Measurements from ENCODE around the gene BMAL2. TPM values are rescaled to one million over a fixed set of nuclear protein-coding genes. Genes with fewer than 3 reads are reported as not detected.
A peak's percentile ranks its signal among the peaks of the same experiment; 100 is the strongest.

The BMAL2 gene
- polyA plus RNA-seq, 1 donor from 2014 or later: 2.1 TPM

- Mint-ChIP-seq H3K4me3 (peak overlapping the region in 1 of 4 donors; percentile 60), H3K27ac (no peak overlapping the region), H3K4me1 (peaks cover 0 to 7% (median 0%) of the 10 kb centered on the region in 3 donors), H3K9me3 (no peaks in the 10 kb centered on the region), H3K27me3 (no peaks in the 10 kb centered on the region), H3K36me3 (peaks cover 11% of the 10 kb centered on the region)
Observed at GRCh38 chr12:27303139-27304111, 29.2 kb upstream of the BMAL2 start.

- Mint-ChIP-seq H3K27me3 (no peaks in the 10 kb centered on the region), H3K36me3 (peaks cover 4% of the 10 kb centered on the region), H3K4me1 (peaks cover 0 to 5% (median 0%) of the 10 kb centered on the region in 3 donors), H3K27ac (no peak overlapping the region), H3K4me3 (no peak overlapping the region), H3K9me3 (no peaks in the 10 kb centered on the region)
Observed at GRCh38 chr12:27304856-27305255, 27.8 kb upstream of the BMAL2 start.

- Mint-ChIP-seq H3K27me3 (no peaks in the 10 kb centered on the region), H3K36me3 (peaks cover 6% of the 10 kb centered on the region), H3K27ac (no peak overlapping the region), H3K4me1 (peaks cover 0 to 7% (median 0%) of the 10 kb centered on the region in 3 donors), H3K9me3 (no peaks in the 10 kb centered on the region), H3K4me3 (no peak overlapping the region)
Observed at GRCh38 chr12:27305673-27306456, 26.8 kb upstream of the BMAL2 start.

GRCh38 chr12:27309293-27309994, 23.2 kb upstream of the BMAL2 start:
- no peaks in the 10 kb centered on the region for H3K27me3 Mint-ChIP-seq
- peak overlapping the region in 2 of 4 donors; percentile 18 to 20 for H3K4me3 Mint-ChIP-seq
- H3K4me1 Mint-ChIP-seq: peaks cover 0 to 7% (median 0%) of the 10 kb centered on the region in 3 donors
- H3K36me3 Mint-ChIP-seq: peaks cover 4% of the 10 kb centered on the region
- no peaks in the 10 kb centered on the region for H3K9me3 Mint-ChIP-seq
- H3K27ac Mint-ChIP-seq: peak overlapping the region in 1 of 3 donors; percentile 23

DNA sequence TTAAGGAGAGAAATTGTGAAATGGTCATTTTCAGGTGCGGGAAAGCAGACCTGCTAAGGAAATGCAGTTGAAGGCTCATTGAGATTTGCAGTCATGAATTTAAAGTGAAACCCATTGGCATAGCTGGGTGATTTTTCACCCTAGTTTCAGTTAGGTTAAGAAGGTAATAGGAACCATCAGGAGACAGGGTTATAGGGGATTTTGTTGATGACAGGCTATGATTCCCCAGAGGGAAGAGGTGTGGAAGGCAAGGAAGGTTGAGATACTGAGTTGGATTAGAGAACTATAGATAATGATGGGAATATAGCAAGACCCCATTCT, 22.7 kb upstream of the BMAL2 start:
- peaks cover 4% of the 10 kb centered on the region for H3K36me3 Mint-ChIP-seq
- H3K27ac Mint-ChIP-seq: no peak overlapping the region
- peak overlapping the region in 1 of 4 donors; percentile 20 for H3K4me3 Mint-ChIP-seq
- no peaks in the 10 kb centered on the region for H3K9me3 Mint-ChIP-seq
- H3K4me1 Mint-ChIP-seq: peaks cover 0 to 7% (median 0%) of the 10 kb centered on the region in 3 donors
- H3K27me3 Mint-ChIP-seq: no peaks in the 10 kb centered on the region

DNA sequence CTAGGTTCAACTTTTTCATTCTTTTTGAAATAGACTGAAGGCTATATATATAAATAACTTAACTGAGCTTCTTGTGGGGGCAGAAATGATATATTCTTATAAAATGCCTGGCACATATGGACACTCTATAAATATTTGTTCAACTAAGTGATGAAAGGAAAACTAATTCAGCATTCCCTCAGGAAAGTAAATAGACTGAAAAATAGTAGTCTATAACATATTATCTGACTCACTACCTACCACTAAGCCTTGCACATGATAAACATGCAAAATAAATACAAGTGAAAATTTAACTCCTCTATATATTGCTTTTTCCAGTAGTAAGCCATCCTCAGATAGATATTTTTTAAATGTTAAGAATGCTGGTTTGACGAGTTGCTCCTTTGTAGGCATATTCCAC, 15.7 kb upstream of the BMAL2 start:
- peaks cover 0 to 1% (median 0%) of the 10 kb centered on the region in 3 donors for H3K4me1 Mint-ChIP-seq
- no peaks in the 10 kb centered on the region for H3K9me3 Mint-ChIP-seq
- H3K4me3 Mint-ChIP-seq: no peak overlapping the region
- no peaks in the 10 kb centered on the region for H3K36me3 Mint-ChIP-seq
- no peaks in the 10 kb centered on the region for H3K27me3 Mint-ChIP-seq
- H3K27ac Mint-ChIP-seq: no peak overlapping the region

- Mint-ChIP-seq H3K9me3 (no peaks in the 10 kb centered on the region), H3K27me3 (no peaks in the 10 kb centered on the region), H3K27ac (no peak overlapping the region), H3K36me3 (no peaks in the 10 kb centered on the region), H3K4me1 (peaks cover 0 to 1% (median 0%) of the 10 kb centered on the region in 3 donors), H3K4me3 (no peak overlapping the region)
Observed at GRCh38 chr12:27319409-27319808, 13.2 kb upstream of the BMAL2 start.

DNA sequence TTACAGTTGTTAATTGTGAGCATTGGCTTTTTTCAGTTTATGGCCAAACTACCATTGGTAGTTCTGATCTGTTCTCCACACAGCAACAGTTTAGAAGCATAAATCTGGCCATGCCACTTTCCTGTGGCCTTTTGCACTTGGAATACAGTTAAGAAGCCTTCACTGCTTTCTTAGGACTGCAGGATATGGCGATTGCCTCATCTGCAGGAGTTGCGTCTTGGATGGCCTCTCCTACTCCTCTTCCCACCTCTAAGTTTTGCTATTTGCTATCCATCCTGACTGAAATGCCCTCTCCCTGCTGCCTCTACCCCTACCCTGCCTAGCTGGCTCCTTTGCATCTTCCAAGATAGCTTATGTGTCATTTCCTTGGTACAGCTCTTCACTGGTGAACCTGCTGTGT, 12.8 kb upstream of the BMAL2 start:
- no peak overlapping the region for H3K4me3 Mint-ChIP-seq
- H3K4me1 Mint-ChIP-seq: peaks cover 0 to 1% (median 0%) of the 10 kb centered on the region in 3 donors
- no peaks in the 10 kb centered on the region for H3K36me3 Mint-ChIP-seq
- no peak overlapping the region for H3K27ac Mint-ChIP-seq
- H3K9me3 Mint-ChIP-seq: no peaks in the 10 kb centered on the region
- H3K27me3 Mint-ChIP-seq: no peaks in the 10 kb centered on the region

- no peaks in the 10 kb centered on the region for H3K9me3 Mint-ChIP-seq
- H3K27me3 Mint-ChIP-seq: no peaks in the 10 kb centered on the region
- no peaks in the 10 kb centered on the region for H3K36me3 Mint-ChIP-seq
- no peak overlapping the region for H3K27ac Mint-ChIP-seq
- H3K4me3 Mint-ChIP-seq: no peak overlapping the region
- H3K4me1 Mint-ChIP-seq: peaks cover 0 to 2% (median 0%) of the 10 kb centered on the region in 3 donors
Observed at GRCh38 chr12:27324530-27324929, 8.1 kb upstream of the BMAL2 start.

GRCh38 chr12:27330846-27331245, 1.8 kb upstream of the BMAL2 start:
- H3K4me3 Mint-ChIP-seq: peak overlapping the region in 1 of 4 donors; percentile 42
- no peaks in the 10 kb centered on the region for H3K36me3 Mint-ChIP-seq
- no peaks in the 10 kb centered on the region for H3K9me3 Mint-ChIP-seq
- H3K27me3 Mint-ChIP-seq: peaks cover 14% of the 10 kb centered on the region
- peaks cover 15 to 25% (median 17%) of the 10 kb centered on the region in 3 donors for H3K4me1 Mint-ChIP-seq
- no peak overlapping the region for H3K27ac Mint-ChIP-seq

GRCh38 chr12:27331291-27331926, 1.2 kb upstream of the BMAL2 start:
- H3K27ac Mint-ChIP-seq: no peak overlapping the region
- H3K27me3 Mint-ChIP-seq: peaks cover 14% of the 10 kb centered on the region
- H3K4me3 Mint-ChIP-seq: peak overlapping the region in 2 of 4 donors; percentile 27 to 42
- no peaks in the 10 kb centered on the region for H3K36me3 Mint-ChIP-seq
- H3K9me3 Mint-ChIP-seq: no peaks in the 10 kb centered on the region
- H3K4me1 Mint-ChIP-seq: peaks cover 15 to 25% (median 17%) of the 10 kb centered on the region in 3 donors

DNA sequence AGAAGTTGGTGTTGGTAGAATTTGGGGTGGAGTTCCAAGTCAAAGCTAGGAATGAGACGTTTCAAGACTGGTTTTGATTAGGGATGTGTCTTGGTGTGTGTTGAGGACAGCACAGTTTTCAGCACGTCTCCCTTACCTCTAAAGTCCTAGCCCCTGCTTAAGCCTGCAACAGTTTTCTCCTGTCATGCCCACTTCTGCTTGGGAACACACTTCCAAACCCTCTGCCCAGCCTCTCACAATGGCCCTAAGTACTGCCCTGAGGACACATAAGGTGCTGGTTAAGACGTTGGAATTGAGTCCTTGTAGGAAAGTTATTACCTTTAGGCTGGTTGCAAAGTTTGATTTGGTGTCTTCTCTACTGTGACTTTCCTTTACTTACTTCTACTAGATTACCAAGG, 710 bp upstream of the BMAL2 start:
- Mint-ChIP-seq H3K27me3 (peaks cover 14% of the 10 kb centered on the region), H3K4me1 (peaks cover 15 to 23% (median 17%) of the 10 kb centered on the region in 3 donors), H3K9me3 (no peaks in the 10 kb centered on the region), H3K4me3 (peak overlapping the region; percentile 42 to 93 (median 88)), H3K36me3 (no peaks in the 10 kb centered on the region), H3K27ac (peak overlapping the region in 1 of 3 donors; percentile 82)

DNA sequence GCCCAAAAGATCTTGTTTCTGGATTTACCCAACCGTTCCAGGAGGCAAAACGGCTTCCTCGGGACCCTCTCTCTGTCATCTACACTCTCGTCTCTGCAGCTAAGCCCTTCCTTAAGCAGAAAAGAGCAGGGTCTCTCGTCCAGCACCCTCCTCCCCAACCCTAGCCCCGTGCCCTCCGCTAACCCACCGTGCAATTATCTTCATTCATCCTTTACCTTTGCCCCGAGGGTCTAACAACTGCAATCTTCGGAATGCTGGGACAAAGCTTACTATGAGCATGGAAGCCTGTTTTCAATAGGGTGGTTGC, 276 bp upstream of the BMAL2 start:
- Mint-ChIP-seq H3K27ac (peak overlapping the region in 2 of 3 donors; percentile 19 to 82), H3K9me3 (no peaks in the 10 kb centered on the region), H3K27me3 (peaks cover 14% of the 10 kb centered on the region), H3K4me1 (peaks cover 15 to 23% (median 17%) of the 10 kb centered on the region in 3 donors), H3K4me3 (peak overlapping the region; percentile 42 to 93 (median 88)), H3K36me3 (no peaks in the 10 kb centered on the region)

DNA sequence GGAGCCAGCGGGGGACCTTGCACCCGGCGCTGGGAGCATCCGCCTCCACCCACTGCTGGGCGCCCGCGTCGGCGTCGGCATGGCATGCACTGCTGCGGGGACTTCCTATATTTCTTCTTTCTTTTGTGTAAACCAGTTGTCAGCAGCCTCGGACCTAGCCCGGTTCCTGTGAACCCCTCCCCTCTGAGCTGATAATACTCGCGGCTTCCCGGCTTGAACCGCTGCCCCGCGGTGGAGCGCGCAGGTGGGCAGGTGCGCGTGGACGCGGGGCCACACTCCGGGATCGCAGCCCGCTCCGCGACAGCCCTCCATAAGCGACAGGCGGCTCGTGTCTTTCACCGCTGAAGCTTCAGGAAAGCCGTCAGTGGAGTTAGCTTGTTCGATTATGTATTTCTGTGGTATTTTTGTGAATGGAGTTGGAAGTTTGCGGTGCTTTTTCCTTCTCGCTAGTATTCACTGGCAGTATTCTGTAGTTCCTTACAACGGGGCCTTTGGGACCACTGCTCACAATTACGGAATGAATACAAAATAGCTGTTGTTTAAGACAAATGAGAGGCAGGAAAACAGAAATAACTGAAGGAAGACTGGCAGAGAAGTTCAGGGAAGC, 870 bp downstream of the BMAL2 start:
- Mint-ChIP-seq H3K27ac (peak overlapping the region in 2 of 3 donors; percentile 2 to 92), H3K4me1 (peaks cover 15 to 23% (median 17%) of the 10 kb centered on the region in 3 donors), H3K36me3 (no peaks in the 10 kb centered on the region), H3K9me3 (no peaks in the 10 kb centered on the region), H3K4me3 (peak overlapping the region; percentile 92 to 97 (median 94)), H3K27me3 (peaks cover 14% of the 10 kb centered on the region)
